Chondrocyte (in vitro differentiated cells): Measurements from ENCODE around the gene KIF3C. TPM values are rescaled to one million over a fixed set of nuclear protein-coding genes. Genes with fewer than 3 reads are reported as not detected.
"Not testable (repeated sequence)": the region's sequence is repeated elsewhere in the genome, so short reads cannot be mapped to it uniquely, and the experiment has no call there.

Experiments
- DNase-seq: peaks from one replicate; pipeline ENCODE4 v3.0.0; 2021; ENCODE audit warnings: mixed read lengths, low spot score
- H3K27ac Mint-ChIP-seq: one replicate; pipeline ENCODE4 v1.8.0; 2021; ENCODE audit warnings: mild to moderate bottlenecking, moderate library complexity, mixed read lengths; ENCODE audit not compliant: unreplicated experiment
- H3K27me3 Mint-ChIP-seq: 2 replicates; pipeline ENCODE4 v1.8.0; 2021; ENCODE audit warnings: low read depth, mixed read lengths
- H3K36me3 Mint-ChIP-seq: 2 replicates; pipeline ENCODE4 v1.8.0; 2021; ENCODE audit warnings: low read depth, mixed read lengths
- H3K4me1 Mint-ChIP-seq: 2 replicates; pipeline ENCODE4 v1.8.0; 2021; ENCODE audit warnings: low read depth, mild to moderate bottlenecking, mixed read lengths
- H3K4me3 Mint-ChIP-seq: one replicate; pipeline ENCODE4 v1.8.0; 2021; ENCODE audit warnings: mild to moderate bottlenecking, moderate library complexity, mixed read lengths; ENCODE audit not compliant: unreplicated experiment
- H3K9me3 Mint-ChIP-seq: 2 replicates; pipeline ENCODE4 v1.8.0; 2021; ENCODE audit warnings: low read depth, mixed read lengths
- CTCF ChIP-seq: fragments of 200-600 bp; sonication (generic); IDR thresholded peaks from 2 replicates; pipeline ENCODE4 v1.5.0; 2021; ENCODE audit warnings: antibody characterized with exemption, mild to moderate bottlenecking, moderate library complexity
- total RNA-seq: library from RNA; stranded (reverse); gene quantifications from 3 replicates; pipeline ENCODE4 v1.2.1, GENCODE V29; 2021

The KIF3C gene
- total RNA-seq, 1 donor from 2014 or later: 37.3 TPM

GRCh38 chr2:25922501-25922900, 59.8 kb downstream of the KIF3C start:
- Mint-ChIP-seq H3K27me3 (no peaks in the 10 kb centered on the region), H3K4me1 (no peaks in the 10 kb centered on the region), H3K9me3 (no peaks in the 10 kb centered on the region), H3K27ac (no peak overlapping the region), H3K36me3 (peaks cover 11% of the 10 kb centered on the region), H3K4me3 (no peak overlapping the region)
- TF ChIP-seq CTCF: no peak
- no peak for DNase-seq

GRCh38 chr2:25920786-25921415, 61.4 kb downstream of the KIF3C start:
- Mint-ChIP-seq H3K9me3 (no peaks in the 10 kb centered on the region), H3K27me3 (no peaks in the 10 kb centered on the region), H3K36me3 (no peaks in the 10 kb centered on the region), H3K4me1 (no peaks in the 10 kb centered on the region), H3K4me3 (no peak overlapping the region), H3K27ac (no peak overlapping the region)
- TF ChIP-seq CTCF: no peak
- DNase-seq: no peak

GRCh38 chr2:25920336-25920735, 62.0 kb downstream of the KIF3C start:
- Mint-ChIP-seq H3K9me3 (no peaks in the 10 kb centered on the region), H3K27me3 (no peaks in the 10 kb centered on the region), H3K4me1 (no peaks in the 10 kb centered on the region), H3K27ac (no peak overlapping the region), H3K4me3 (no peak overlapping the region), H3K36me3 (no peaks in the 10 kb centered on the region)
- no peak for TF ChIP-seq CTCF
- no peak for DNase-seq

- Mint-ChIP-seq H3K27me3 (no peaks in the 10 kb centered on the region), H3K4me1 (peaks cover 10% of the 10 kb centered on the region)
- no peak for TF ChIP-seq CTCF
Measured at GRCh38 chr2:25917832-25918231, 64.5 kb downstream of the KIF3C start.

GRCh38 chr2:25917411-25917810, 64.9 kb downstream of the KIF3C start:
- not testable (repeated sequence) for H3K4me3 Mint-ChIP-seq, H3K9me3 Mint-ChIP-seq, DNase-seq, H3K27me3 Mint-ChIP-seq, H3K27ac Mint-ChIP-seq, H3K36me3 Mint-ChIP-seq
- peaks cover 11% of the 10 kb centered on the region for H3K4me1 Mint-ChIP-seq

More at GRCh38 chr2:25917832-25918231, 64.5 kb downstream of the KIF3C start:
- Mint-ChIP-seq H3K9me3 (no peaks in the 10 kb centered on the region), H3K4me3 (no peak overlapping the region), H3K36me3 (no peaks in the 10 kb centered on the region), H3K27ac (no peak overlapping the region)
- no peak for DNase-seq

GRCh38 chr2:25915944-25916772, 66.1 kb downstream of the KIF3C start:
- not testable (repeated sequence) for H3K4me3 Mint-ChIP-seq, H3K27ac Mint-ChIP-seq, DNase-seq, H3K27me3 Mint-ChIP-seq, H3K36me3 Mint-ChIP-seq, H3K9me3 Mint-ChIP-seq
- peaks cover 11% of the 10 kb centered on the region for H3K4me1 Mint-ChIP-seq

- not testable (repeated sequence) for H3K9me3 Mint-ChIP-seq, H3K27ac Mint-ChIP-seq, H3K36me3 Mint-ChIP-seq, H3K27me3 Mint-ChIP-seq, H3K4me3 Mint-ChIP-seq, DNase-seq
- H3K4me1 Mint-ChIP-seq: peaks cover 11% of the 10 kb centered on the region
Measured at GRCh38 chr2:25915411-25915810, 66.9 kb downstream of the KIF3C start.

- H3K27me3 Mint-ChIP-seq, H3K9me3 Mint-ChIP-seq, H3K27ac Mint-ChIP-seq, H3K4me3 Mint-ChIP-seq, DNase-seq, H3K36me3 Mint-ChIP-seq: not testable (repeated sequence)
- H3K4me1 Mint-ChIP-seq: peaks cover 11% of the 10 kb centered on the region
Measured at GRCh38 chr2:25913696-25913973, 68.7 kb downstream of the KIF3C start.
